ENCODE data around the gene KSR1.
A peak's percentile ranks its signal among the peaks of the same experiment; 100 is the strongest.
"Not testable (repeated sequence)": the region's sequence is repeated elsewhere in the genome, so short reads cannot be mapped to it uniquely, and the experiment has no call there.

KSR1 gene

GRCh38 chr17:27461192-27461859, 5.1 kb downstream of the KSR1 start:
- TF ChIP-seq CTCF (IDR thresholded peaks at IDR 0.05) = no peak
- Histone ChIP-seq H3K36me3 (no peaks in the 10 kb centered on the region), H3K4me1 (ENCODE audit: control insufficient read depth in 1 of 2, insufficient read depth in 1 of 2, low read depth in 1 of 2, low read length in 1 of 2) (peaks cover 19 to 21% of the 10 kb centered on the region in 2 experiments), H3K9me3 (no peaks in the 10 kb centered on the region), H3K4me3 (ENCODE audit: low read depth in 1 of 2, low read length in 1 of 2) (no peak overlapping the region), H3K27ac (no peak overlapping the region), H3K27me3 (no peaks in the 10 kb centered on the region)

- Histone ChIP-seq H3K4me3 (ENCODE audit: low read depth in 1 of 2, low read length in 1 of 2) (no peak overlapping the region), H3K36me3 (no peaks in the 10 kb centered on the region), H3K27ac (no peak overlapping the region), H3K9me3 (no peaks in the 10 kb centered on the region), H3K27me3 (no peaks in the 10 kb centered on the region), H3K4me1 (ENCODE audit: control insufficient read depth in 1 of 2, insufficient read depth in 1 of 2, low read depth in 1 of 2, low read length in 1 of 2) (peaks cover 23 to 24% of the 10 kb centered on the region in 2 experiments)
- no peak for TF ChIP-seq CTCF (IDR thresholded peaks at IDR 0.05)
Observed at GRCh38 chr17:27462149-27462548, 5.9 kb downstream of the KSR1 start.

GRCh38 chr17:27462714-27463113, 6.5 kb downstream of the KSR1 start:
- Histone ChIP-seq H3K9me3 (no peaks in the 10 kb centered on the region), H3K27me3 (no peaks in the 10 kb centered on the region), H3K4me1 (ENCODE audit: control insufficient read depth in 1 of 2, insufficient read depth in 1 of 2, low read depth in 1 of 2, low read length in 1 of 2) (peaks cover 20 to 21% of the 10 kb centered on the region in 2 experiments), H3K4me3 (ENCODE audit: low read depth in 1 of 2, low read length in 1 of 2) (no peak overlapping the region), H3K27ac (no peak overlapping the region), H3K36me3 (no peaks in the 10 kb centered on the region)
- no peak for TF ChIP-seq CTCF (IDR thresholded peaks at IDR 0.05)

- no peaks in the 10 kb centered on the region for H3K36me3 ChIP-seq
- no peak for TF ChIP-seq CTCF (IDR thresholded peaks at IDR 0.05)
- no peak overlapping the region for H3K4me3 ChIP-seq (ENCODE audit: low read depth in 1 of 2, low read length in 1 of 2)
- no peaks in the 10 kb centered on the region for H3K27me3 ChIP-seq
- no peaks in the 10 kb centered on the region for H3K9me3 ChIP-seq
- H3K4me1 ChIP-seq (ENCODE audit: control insufficient read depth in 1 of 2, insufficient read depth in 1 of 2, low read depth in 1 of 2, low read length in 1 of 2) = peaks cover 14 to 16% of the 10 kb centered on the region in 2 experiments
- no peak overlapping the region for H3K27ac ChIP-seq
Observed at GRCh38 chr17:27463235-27463677, 7.0 kb downstream of the KSR1 start.

GRCh38 chr17:27464019-27464418, 7.8 kb downstream of the KSR1 start:
- H3K9me3 ChIP-seq; H3K27ac ChIP-seq; H3K4me3 ChIP-seq (ENCODE audit: low read depth in 1 of 2, low read length in 1 of 2); H3K36me3 ChIP-seq; H3K27me3 ChIP-seq: not testable (repeated sequence)
- H3K4me1 ChIP-seq (ENCODE audit: control insufficient read depth in 1 of 2, insufficient read depth in 1 of 2, low read depth in 1 of 2, low read length in 1 of 2) = peaks cover 14 to 15% of the 10 kb centered on the region in 2 experiments

GRCh38 chr17:27464431-27464830, 8.2 kb downstream of the KSR1 start:
- peaks cover 14 to 15% of the 10 kb centered on the region in 2 experiments for H3K4me1 ChIP-seq (ENCODE audit: control insufficient read depth in 1 of 2, insufficient read depth in 1 of 2, low read depth in 1 of 2, low read length in 1 of 2)
- H3K36me3 ChIP-seq = no peaks in the 10 kb centered on the region
- H3K4me3 ChIP-seq (ENCODE audit: low read depth in 1 of 2, low read length in 1 of 2) = no peak overlapping the region
- no peak for TF ChIP-seq CTCF (IDR thresholded peaks at IDR 0.05)
- no peak overlapping the region for H3K27ac ChIP-seq
- no peaks in the 10 kb centered on the region for H3K27me3 ChIP-seq
- H3K9me3 ChIP-seq = no peaks in the 10 kb centered on the region

GRCh38 chr17:27465875-27466274, 9.6 kb downstream of the KSR1 start:
- H3K4me1 ChIP-seq (ENCODE audit: control insufficient read depth in 1 of 2, insufficient read depth in 1 of 2, low read depth in 1 of 2, low read length in 1 of 2) = peaks cover 14 to 15% of the 10 kb centered on the region in 2 experiments
- not testable (repeated sequence) for H3K36me3 ChIP-seq; H3K4me3 ChIP-seq (ENCODE audit: low read depth in 1 of 2, low read length in 1 of 2); H3K9me3 ChIP-seq; H3K27me3 ChIP-seq
- H3K27ac ChIP-seq = peak overlapping the region; percentile 73
